Measurements from ENCODE around the gene SPINK14. TPM values are rescaled to one million over a fixed set of nuclear protein-coding genes. Genes with fewer than 3 reads are reported as not detected.

The SPINK14 gene
- total and polyA plus RNA-seq, 8 donors = not detected

GRCh38 chr5:148172377-148172776 lies 4.0 kb downstream of the SPINK14 start:
- no peak for TF ChIP-seq CTCF (IDR thresholded peaks at IDR 0.05)
- intact Hi-C loops (cut with DNase I) = no loop called here
- H3K27ac ChIP-seq = no peak overlapping the region
- no peaks in the 10 kb centered on the region for H3K36me3 ChIP-seq
- no peak overlapping the region for H3K4me3 ChIP-seq
- no peaks in the 10 kb centered on the region for H3K27me3 ChIP-seq
- no peaks in the 10 kb centered on the region for H3K4me1 ChIP-seq
- H3K9me3 ChIP-seq = no peaks in the 10 kb centered on the region
- ATAC-seq = no peak
- no peak for DNase-seq

DNA sequence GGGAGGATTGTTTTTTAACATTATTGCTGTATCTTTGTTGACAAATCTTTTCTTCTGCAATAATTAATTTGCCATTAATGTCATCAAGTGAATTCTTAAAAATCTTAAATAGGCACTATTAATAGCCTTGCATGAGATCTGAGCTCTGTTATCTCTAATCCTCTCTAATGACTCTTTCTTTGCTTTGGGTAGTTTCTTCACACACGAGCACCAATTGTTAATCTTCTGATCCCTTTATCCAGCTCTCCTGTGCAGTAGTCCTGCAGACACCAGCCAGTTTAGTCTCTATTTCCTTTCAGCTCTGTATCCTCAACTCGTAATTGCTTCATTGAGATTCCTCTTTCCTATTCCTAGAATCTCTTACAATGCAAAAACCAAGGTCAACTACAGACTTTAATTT lies 8.1 kb downstream of the SPINK14 start:
- peaks cover 0 to 17% of the 10 kb centered on the region in 2 donors for H3K4me1 ChIP-seq
- TF ChIP-seq CTCF (IDR thresholded peaks at IDR 0.05) = no peak
- ATAC-seq (no peak), DNase-seq (no peak)
- no peaks in the 10 kb centered on the region for H3K9me3 ChIP-seq
- no peaks in the 10 kb centered on the region for H3K27me3 ChIP-seq
- H3K27ac ChIP-seq = no peak overlapping the region
- H3K4me3 ChIP-seq = no peak overlapping the region
- intact Hi-C loops (cut with DNase I) = no loop called here
- H3K36me3 ChIP-seq = no peaks in the 10 kb centered on the region

- DNase-seq (no peak), ATAC-seq (no peak)
- no peak for TF ChIP-seq CTCF (IDR thresholded peaks at IDR 0.05)
- Histone ChIP-seq H3K27me3 (no peaks in the 10 kb centered on the region), H3K4me3 (no peak overlapping the region), H3K9me3 (no peaks in the 10 kb centered on the region), H3K27ac (no peak overlapping the region), H3K36me3 (no peaks in the 10 kb centered on the region), H3K4me1 (peaks cover 0 to 17% of the 10 kb centered on the region in 2 donors)
- intact Hi-C loops (cut with DNase I) = no loop called here
These were observed 8.9 kb downstream of the SPINK14 start for GRCh38 chr5:148177207-148177606.

- Histone ChIP-seq H3K4me3 (no peak overlapping the region), H3K36me3 (no peaks in the 10 kb centered on the region), H3K4me1 (peaks cover 0 to 17% of the 10 kb centered on the region in 2 donors), H3K9me3 (no peaks in the 10 kb centered on the region), H3K27me3 (no peaks in the 10 kb centered on the region), H3K27ac (no peak overlapping the region)
- peak; percentile 65 to 69 for TF ChIP-seq CTCF (IDR thresholded peaks at IDR 0.05)
- peak; percentile 94 for ATAC-seq
- peak in 2 of 4 donors; percentile 32 to 66 for DNase-seq
- intact Hi-C loops (cut with DNase I) = no loop called here
These were observed 11.0 kb downstream of the SPINK14 start for GRCh38 chr5:148179234-148179824.

GRCh38 chr5:148186248-148187003 lies 18.1 kb downstream of the SPINK14 start:
- no peak overlapping the region for H3K4me3 ChIP-seq
- peaks cover 0 to 22% of the 10 kb centered on the region in 2 donors for H3K4me1 ChIP-seq
- peak overlapping the region; percentile 65 to 93 for H3K27ac ChIP-seq
- ATAC-seq (peak; percentile 97), DNase-seq (no peak)
- no peak for TF ChIP-seq CTCF (IDR thresholded peaks at IDR 0.05)
- intact Hi-C loops (cut with DNase I) = no loop called here
- no peaks in the 10 kb centered on the region for H3K27me3 ChIP-seq
- H3K9me3 ChIP-seq = no peaks in the 10 kb centered on the region
- no peaks in the 10 kb centered on the region for H3K36me3 ChIP-seq
